ENCODE measurements around the gene SLC37A3.

The SLC37A3 gene

DNA sequence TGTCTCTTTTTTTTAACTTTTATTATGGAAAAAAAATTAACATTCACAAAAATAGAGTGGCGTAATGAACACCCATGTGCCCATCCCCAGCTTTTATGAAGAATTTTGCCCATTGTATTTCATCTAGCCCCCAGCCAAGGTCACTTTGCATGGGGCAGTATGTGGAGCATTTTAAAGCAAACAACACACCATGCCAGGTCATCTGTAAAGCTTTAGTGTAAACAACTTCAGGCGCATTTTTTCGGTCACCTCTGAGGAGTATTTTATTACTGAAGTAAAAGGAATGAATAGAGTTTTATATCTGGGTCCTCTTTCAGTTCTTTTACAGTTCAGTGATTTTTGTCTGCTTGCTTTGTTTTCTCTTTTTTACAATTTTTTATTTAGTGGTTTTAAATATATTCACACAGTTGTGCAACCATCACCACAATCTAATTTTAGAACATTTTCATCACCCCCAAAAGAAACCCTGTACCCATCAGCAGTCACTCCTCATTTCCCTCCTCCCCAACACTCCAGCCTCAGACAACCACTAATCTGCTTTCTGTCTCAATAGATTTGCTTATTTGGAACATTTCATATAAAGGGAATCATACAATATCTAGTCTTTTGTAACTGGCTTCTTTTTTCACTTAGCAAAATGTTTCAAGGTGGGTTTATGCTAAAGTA lies 87.9 kb downstream of the SLC37A3 start:
- no peak for DNase-seq

DNA sequence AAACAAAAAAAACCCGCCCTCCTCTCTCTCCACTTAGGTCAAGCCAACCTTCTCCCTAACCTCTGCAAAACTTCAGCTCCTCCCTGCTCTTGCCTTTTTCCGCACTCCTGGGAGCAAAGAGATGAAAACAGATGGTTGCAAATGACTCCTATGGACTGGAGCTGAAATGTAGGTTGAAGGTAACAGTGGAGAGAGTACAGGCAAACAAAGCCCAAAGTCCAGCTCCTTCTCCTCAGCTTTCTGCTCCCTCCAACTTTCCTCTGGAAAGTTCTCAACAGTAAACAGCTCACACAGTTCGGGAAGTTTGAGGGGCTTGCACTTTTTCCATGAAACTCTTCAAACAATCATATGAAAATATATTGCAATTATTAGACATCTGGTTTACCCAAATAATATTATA lies 90.3 kb downstream of the SLC37A3 start:
- no peak for DNase-seq

DNA sequence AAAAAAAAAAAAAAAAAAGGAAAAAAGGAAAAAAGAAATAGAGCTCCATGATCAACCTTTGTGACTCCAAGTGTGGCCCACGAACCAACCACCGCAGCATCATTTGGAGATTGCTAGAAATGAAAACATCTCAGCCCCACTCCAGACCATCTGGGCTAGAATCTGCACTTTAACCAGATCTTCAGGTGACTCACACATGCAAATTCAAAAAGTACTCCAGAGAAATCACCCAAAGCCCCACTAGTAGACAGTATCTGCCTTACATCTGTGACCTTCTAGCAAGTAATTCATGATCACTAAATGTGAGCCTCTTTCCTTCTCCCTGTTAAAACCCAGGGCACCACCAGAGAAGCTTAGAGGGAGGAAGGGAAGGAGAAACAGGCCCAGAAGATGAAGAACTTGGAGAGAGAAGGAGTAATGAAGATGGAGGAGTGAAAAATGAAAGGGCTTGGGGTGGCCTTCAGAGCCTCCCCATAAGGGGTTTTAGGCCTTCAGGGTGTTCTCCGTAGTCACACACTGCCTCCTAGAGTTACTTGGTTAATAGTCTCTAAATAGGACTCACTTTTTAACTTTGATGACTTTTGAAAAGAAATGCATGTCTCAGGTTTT lies 94.0 kb downstream of the SLC37A3 start:
- no peak for DNase-seq

DNA sequence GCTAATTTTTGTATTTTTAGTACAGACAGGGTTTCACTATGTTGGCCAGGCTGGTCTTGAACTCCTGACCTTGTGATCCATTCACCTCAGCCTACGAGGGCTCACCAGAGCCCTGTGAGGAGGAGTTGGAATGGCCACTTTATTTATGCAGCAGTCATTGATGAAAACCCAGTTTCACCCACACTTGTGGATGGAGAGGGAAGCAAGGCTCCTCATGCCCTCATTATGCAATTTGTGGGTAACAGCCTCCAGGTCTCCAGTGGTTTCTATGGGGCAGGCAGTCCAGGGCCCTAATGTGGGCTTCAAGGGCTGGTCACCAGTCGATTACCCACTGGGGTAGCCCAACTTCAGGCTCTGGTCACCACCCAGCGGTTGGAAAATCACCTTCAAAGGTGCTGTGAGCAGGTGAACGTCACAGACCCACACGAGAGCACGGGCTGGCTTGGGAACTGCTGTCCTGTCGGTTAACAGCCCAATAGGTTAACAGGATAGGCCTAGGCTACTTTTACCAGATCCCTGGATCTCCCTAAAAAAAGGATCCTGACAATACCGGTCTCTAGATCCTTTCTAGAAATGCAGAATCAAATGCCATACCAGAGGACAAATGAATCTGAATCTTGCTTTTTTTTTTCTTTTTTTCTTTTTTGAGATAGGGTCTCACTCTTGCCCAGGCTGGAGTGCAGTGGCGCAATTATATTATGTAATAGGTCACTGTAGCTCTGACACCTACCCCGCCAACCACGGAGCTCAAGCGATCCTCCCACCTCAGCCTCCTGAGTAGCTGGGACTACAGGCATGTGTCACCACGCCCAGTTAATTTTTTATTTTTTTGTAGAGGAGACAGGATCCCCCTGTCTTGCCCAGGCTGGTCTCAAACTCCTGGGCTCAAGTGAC lies 97.8 kb downstream of the SLC37A3 start:
- no peak for DNase-seq

DNA sequence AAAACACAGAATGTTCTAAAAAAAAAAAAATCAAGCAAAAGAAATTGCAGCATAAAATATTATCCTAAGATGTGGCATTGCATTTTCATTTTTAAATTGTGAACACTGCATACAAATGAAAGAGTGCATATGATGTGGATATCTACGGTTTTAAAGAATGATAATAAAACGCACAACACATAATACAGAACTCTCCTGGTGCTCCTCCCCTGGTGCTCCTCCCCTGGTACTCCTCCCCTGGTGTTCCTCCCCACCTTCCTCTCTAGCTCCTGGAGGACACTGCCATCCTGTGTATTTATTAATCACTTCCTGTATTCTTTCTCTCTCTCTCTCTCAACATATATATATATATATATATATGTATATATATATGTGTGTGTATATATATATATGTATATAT lies 100.1 kb downstream of the SLC37A3 start:
- no peak for DNase-seq

DNA sequence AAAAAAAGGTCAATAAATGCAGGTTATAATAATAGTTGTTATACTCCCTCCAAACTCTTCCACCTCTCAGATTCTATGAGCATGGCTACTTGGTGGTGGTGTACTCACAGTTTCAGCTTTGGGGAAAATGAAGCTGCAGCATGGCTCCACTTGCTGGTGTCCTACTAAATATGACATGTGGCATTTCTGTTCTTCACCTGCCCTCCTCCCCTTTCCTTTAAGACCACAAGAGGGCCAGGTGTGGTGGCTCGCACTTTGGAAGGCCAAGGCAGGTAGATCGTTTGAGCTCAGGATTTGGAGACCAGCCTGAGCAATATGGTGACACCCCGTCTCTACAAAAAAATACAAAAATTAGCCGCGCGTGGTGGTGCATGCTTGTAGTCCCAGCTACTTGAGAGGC lies 101.1 kb downstream of the SLC37A3 start:
- DNase-seq: no peak

DNA sequence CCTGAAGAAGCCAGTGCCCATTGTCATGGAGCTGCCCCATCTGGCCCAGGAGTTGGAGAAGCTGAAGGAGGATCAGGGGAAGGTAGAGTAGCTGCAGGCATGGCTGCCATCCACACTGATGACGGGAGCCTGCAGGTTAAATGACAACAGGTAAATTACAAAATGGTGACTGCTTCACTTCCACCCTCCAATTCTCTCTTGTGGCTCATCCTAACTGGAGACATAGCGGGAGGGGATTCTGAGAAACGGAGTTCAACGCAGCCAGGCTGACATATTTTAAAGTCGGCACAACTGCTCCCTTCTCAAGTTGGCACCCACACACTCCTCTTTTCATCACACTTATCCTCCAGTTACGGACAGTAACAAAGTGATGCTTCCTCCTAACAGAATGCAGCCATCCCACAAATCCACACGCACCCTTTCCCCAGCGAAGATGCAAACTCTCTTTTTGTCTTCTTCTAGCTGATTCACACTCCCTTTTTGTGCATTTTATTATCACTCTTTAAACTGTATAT lies 103.0 kb downstream of the SLC37A3 start:
- DNase-seq: no peak

DNA sequence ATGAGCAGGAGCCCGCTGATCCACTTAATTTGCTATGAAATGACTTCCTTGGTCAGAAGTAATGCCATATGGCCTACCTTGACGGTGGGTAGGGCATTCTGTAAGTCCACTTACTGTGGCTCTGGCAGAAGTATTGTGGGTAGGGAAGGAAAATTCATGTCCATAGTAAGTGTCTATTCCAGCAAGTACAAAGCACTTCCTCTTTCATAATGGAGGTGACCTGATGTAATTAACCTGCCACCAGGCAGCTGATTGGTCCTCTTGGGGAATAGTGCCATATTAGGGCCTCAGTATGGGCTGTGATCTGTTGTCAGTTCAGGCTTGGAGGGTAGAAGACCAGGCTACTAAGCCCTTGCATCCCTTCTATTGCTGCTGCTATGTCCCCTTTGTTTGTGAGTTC lies 103.9 kb downstream of the SLC37A3 start:
- DNase-seq: no peak

DNA sequence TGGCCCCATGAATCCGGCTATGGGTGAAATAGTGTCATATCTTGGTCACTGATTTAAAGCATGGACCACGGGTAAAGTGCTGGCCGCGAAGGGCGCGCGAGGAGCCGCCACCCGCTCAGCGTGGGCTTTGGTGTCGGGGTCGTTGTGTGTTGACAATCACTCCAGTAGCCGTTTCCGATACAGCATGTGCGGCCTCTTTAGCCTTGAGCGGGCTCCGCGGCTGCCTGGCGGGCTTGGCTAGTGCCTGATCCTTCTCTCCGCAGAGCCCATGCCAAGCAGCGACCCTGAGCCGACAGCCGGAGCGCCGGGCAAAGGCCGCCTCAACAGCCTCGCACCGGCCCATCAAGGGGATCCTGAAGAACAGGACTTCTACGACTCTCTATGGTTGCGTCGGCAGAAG lies 105.9 kb downstream of the SLC37A3 start:
- DNase-seq: no peak

DNA sequence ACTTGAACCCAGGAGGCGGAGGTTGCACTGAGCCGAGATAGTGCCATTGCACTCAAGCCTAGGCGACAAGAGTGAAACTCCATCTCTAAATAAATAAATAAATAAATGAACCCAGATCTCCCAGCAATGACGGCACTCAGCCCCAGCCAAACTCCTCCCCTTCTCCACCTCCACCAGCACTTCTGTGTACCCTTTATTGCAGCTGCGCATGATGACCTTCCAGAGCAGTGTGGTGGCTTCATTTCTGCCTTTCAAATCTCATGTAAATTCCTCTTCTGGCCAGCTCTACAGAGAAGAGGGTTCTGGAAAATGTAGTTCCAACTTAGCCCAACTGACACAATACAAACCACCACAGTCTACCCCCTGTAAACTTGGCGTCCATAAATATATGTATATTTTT lies 108.5 kb downstream of the SLC37A3 start:
- no peak for DNase-seq

DNA sequence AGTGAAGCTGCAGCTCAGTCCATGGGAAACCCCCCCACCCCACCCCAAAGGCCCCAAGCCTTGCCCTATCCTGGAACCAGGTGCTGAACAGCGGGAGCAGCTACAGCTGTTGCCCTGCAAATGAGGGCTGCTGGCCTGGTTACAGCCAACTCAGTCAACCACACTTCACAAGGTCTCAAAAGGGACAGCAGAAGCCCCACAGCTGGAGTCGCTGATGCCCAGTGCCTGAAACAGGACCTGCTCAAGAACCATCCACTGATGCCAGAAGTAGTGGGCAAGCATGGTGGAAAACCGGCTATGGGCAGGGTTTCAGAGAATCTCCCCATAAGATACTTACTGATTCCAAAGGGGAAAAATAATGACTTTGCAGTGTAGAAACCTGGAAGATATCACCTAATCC lies 110.3 kb downstream of the SLC37A3 start:
- DNase-seq: no peak

DNA sequence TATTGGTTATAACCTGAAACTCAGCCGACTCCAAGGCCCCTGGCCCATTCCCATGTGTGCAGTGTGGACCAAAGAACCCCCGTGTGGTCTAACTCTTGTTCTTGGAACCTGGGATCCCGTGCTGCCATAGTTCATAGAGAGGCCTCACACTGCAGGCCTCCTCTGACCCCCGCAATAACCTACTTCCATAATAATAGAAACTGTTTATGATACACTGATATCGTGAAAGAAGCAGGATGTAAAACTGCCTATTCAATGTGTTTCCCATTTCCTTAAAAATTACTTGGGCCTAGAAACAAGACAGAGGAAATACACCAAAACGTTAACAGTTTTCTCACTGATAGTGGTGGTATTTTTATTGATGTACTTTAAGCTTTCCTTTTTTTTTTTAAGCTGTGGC lies 112.4 kb downstream of the SLC37A3 start:
- no peak for DNase-seq

DNA sequence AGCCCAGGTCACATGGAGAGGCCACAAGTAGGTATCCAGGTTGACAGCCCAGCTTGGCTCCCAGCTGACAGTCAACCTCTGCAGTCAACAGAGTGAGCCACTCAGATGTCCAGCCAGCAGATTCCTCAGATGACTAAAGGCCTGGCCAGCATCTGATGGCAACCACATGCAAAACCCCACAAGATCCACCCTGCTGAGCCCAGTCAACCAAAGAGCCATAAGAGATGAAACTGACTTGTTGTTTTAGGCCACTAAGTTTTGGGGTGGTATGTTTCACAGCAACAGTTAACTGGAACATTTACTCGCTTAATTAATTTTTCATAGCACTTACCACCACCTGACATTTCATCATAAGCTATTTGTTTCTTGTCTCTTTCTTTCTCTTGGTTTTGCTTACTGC lies 114.3 kb downstream of the SLC37A3 start:
- DNase-seq: no peak
